Activated CD8-positive, alpha-beta memory T cell treated with anti-CD3 and anti-CD28 coated beads, Interleukin-2, amount 50 U/mL, for 24 hours (primary cell): ENCODE results near the gene SCYGR7.
"Not testable (repeated sequence)": the region's sequence is repeated elsewhere in the genome, so short reads cannot be mapped to it uniquely, and the experiment has no call there.

ENCODE experiments used
- DNase-seq: peaks from one replicate; pipeline ENCODE4 v3.0.0-alpha.2; 2020; ENCODE audit errors: extremely low read depth

Gene SCYGR7, protein sequence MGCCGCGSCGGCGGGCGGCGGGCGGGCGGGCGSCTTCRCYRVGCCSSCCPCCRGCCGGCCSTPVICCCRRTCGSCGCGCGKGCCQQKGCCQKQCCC

DNA sequence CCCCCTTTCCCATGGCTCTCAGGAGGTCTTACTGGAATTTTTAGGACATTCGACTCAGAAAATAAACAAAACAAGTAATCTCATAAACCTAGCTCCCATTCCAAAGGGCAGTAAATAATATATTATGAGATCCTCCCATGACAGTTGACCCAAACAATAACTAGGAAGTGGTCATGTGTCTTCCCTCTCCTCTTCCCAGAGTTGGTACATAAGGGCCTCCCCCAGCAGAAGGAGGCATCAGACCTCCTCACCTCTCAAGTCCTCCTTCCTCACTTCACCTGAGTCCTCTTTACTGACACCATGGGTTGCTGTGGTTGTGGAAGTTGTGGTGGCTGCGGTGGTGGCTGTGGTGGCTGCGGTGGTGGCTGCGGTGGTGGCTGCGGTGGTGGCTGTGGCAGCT is at the start of gene SCYGR7:
SCYGR7 (plus strand) TSS at position 301 of the 400 bp plus-strand sequence; CDS start at position 301, 0 bp downstream.
- DNase-seq: no peak

DNA sequence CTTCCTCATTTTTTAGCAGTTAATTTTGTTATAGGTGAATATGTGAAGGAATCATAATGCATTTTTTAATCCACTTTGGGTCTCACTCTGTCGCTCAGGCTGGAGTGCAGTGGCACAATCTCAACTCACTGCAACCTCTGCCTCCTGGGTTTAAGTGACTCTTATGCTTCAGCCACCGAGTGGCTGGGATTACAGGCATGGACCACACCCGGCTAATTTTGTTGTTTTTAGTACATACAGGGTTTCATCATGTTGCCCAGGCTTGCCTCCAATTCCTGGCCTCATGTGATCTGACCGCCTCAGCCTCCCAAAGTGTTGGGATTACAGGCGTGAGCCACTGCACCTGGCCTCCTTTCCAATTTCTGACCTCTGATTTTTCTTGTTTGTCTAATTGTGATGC is 43.9 kb upstream of the SCYGR7 start:
- no peak for DNase-seq

DNA sequence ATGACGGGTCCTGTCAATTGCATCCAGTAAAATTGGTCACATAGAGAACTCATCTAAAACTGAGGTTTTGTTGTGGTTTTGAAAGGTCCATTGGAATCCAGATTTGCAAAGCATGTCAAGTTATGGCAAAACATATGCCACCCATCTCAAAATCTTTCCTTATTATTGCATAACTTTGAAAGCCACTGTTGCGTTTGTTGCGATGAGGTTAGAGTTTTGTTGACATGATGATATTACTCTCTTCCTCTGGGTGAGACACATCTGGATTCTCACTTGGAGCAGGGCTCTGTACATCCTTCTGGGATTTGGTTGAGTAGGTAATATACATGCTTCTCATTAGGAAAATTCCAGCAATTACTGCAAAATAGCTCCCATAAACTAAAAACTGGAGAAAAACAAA is 40.9 kb upstream of the SCYGR7 start:
- no peak for DNase-seq

DNA sequence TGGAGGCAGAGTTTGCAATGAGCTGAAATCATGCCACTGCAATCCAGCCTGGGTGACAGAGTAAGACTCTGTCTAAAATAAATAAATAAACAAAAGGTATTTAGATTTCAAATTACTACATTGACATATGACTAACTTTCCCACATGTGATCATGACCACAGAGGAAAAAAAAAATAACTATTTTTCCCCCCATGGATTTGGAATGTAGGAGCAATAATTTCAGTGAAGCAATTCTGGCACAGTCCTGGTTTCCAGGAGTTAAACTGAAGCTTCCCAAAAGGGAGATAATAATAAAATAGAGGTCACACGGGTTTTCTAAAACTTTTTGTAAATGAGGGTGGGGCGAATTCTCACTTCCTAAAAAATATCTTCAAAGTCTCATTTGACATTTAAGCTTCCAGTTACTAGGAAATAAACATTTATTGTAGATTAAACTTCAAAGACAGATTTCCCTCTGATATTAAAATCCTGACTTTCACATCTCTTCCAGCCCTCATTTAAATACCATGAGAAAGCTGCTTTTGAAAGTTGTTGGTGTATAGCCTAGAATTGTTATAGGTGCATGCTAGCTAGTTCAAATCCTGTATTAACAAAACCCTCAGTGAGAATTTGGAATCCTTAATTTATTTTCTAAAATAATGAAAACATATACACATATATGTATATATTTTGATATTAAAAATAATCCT is 31.0 kb upstream of the SCYGR7 start:
- DNase-seq: no peak

DNA sequence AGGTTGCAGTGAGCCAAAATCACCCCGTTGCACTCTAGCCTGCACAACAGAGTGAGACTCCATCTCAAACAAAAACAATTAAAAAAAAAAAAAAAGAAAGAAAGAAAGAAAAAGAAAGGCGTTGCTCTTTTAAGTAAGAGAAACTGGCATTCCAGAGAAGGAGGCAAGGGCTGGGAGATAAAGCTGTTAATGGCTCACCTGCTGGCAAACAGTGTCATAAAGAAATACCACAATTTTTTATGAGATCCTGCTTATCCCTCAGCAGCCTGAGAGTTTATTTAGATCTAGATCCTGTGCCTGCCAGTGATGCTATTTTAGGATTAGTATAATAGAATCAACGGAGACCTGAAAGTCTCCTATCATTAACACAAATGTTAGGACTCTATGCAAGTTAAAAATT is 26.6 kb upstream of the SCYGR7 start:
- DNase-seq: no peak

DNA sequence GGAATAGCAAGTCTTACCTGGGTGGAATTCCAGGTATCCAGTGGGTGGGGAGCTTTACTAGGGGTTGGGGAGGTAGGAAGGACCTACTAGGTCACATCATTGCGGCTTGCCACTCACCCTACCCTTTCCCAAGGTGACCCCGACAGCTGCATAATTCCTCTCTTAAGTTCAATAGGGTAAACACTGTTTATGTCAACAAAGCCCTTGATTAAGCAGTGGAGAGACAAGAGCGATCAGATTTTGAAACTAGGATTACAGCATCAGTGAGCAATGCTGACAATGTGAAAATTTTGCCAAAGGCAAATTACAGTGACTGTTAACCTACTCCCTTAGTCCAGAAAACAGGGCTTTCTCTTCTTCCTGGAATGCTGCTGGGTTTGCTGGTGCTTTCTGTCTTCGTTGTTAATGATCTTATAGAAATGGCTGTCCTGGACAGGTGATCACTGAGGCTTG is 24.8 kb upstream of the SCYGR7 start:
- no peak for DNase-seq

DNA sequence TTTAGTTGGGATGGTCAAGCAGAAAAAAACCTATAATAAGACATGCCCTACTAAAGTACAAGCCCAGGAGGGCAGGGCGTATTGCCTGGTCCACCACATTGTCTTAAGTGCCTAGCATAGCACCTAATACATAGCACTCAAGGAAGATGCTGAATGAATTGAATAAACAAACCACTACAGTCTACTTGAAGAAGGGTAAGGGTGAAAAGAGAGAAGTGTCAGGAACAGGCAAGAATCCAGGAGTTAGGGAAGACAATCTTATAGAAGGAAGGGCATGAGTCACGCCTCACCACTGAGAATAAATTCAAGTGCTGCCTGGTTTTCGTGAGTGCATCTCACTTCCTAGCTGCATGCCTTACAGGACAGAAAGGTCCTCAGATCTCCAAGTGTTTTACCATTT is 24.2 kb upstream of the SCYGR7 start:
- no peak for DNase-seq

DNA sequence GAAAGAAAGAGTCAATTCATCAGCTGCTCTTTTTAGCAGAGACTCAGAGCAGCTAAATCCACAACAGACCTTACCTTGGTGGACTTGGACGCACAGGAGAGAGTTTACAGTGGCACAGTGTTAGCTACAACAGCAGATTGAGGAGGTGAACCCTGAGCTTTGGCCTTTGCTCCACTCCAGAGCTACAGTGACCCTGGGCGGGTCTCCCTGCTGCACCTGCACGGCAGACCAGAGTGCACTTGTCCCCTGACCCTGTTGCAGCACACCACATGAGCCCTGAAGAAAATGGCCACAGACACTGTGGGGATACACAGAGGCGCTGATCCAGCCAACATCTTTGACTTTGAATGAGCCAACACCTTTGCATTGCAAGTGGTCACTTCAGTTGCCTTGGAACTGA is 21.3 kb upstream of the SCYGR7 start:
- DNase-seq: no peak

DNA sequence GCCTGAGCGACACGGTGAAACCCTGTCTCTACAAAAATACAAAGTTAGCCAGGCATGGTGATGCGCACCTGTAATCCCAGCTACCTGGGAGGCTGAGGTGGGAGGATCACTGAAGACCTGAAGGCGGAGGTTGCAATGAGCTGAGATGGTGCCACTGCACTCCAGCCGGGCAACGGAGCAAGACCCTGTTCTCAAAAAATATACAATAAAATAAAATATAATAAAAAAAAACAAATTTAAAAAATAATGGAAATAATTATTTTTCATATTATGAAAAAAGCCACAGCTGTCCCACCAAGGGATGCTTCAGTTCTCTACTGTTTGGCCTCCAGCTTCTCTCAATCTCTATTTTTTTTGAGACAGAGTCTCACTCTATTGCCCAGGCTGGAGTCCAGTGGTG is 20.7 kb upstream of the SCYGR7 start:
- no peak for DNase-seq

DNA sequence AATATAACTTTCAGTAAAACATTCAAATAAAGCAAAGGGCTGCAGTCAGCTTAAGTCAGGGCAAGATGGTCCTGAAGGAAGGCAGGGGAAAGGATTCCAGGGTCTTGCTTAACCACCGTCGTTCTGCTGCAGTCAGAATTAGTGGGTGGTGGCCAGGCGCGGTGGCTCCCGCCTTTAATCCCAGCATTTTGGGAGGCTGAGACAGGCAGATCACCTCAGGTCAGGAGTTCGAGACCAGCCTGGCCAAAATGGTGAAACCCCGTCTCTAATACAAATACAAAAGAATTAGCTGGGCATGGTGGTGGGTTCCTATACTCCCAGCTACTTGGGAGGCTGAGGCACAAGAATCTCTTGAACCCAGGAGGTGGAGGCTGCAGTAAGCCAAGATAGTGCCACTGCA is 17.1 kb upstream of the SCYGR7 start:
- DNase-seq: no peak

DNA sequence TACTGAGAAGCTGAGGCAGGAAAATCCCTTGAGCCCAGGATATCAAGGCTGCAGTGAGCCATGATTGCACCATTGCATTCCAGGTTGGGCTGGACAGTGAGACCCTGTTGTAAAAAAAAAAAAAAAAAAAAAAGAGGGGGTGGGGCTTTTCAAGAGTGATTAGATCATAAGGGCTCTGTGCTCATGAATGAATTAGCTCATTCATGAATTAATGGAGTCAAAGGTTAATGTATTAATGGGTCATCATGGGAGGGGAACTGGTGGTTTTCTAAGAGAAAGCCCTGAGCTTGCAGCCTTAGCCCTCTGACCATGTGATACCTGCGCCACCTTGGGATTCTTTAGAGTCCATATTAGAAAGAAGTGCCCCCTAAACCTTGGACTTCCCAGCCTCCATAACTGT is 14.8 kb upstream of the SCYGR7 start:
- no peak for DNase-seq

DNA sequence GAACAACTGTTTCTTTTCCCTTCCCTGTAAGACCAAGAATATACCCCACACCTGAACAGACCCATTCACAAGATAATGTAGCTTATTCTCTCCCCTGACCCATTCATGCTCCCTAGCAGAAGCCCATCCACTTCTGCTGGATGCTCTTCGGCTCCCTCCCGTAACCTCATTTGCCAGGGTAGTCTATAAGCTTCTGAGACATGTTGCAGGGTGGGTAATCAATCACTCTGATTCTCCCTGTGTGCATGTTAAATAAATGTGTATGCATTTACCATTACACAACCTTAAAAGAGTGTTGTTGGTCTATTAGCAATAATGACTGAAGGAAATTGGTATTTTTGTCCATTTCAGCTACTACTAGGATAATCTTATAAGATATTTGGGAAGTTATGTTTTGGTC is 11.6 kb upstream of the SCYGR7 start:
- no peak for DNase-seq

DNA sequence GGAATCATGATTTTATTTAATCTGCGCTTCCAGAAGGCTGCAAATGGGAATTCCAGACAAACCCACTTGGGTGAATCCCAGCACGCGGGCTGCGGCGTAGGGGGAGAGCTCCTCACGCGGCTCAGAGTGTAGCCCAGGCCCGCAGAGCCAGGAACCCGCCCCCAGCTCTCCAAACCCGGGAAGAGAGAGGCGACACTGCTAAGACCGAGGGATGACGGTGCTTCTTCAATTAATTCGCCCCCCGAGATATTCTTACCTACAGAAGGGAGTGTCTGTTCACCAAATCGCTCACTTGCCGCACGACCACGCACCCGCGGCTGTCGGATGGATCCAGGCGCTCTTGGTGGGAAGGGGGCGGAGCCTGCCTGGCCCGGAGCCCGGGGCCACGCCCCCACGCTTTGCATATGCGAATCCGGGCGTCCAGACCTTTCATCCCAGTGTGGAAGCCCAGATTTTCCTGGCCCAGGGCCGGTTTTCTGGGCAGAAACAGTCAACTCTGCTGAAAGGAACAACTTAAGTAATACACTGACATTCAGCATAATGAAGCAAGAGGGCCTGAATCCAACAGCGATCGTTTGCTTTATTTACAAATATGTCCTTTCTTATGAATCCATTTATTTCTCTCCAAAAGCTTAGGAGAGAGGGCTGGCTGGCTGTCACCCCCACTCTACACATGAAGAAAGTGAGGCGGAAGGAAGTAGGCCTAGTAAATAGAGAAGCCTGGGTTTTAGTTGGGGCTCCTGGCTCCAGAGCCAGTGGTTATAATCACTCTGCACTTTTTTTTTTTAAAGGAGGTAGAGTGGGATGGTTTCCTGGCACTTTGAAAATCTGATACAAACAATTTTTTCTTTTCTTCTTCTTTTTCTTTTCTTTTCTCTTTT is 10.2 kb upstream of the SCYGR7 start, which contains the start of gene SLC19A3:
SLC19A3 (minus strand) TSS at position 342 of the 881 bp plus-strand sequence. CDS start 15,710 bp downstream, outside the sequence.
- DNase-seq: no peak

DNA sequence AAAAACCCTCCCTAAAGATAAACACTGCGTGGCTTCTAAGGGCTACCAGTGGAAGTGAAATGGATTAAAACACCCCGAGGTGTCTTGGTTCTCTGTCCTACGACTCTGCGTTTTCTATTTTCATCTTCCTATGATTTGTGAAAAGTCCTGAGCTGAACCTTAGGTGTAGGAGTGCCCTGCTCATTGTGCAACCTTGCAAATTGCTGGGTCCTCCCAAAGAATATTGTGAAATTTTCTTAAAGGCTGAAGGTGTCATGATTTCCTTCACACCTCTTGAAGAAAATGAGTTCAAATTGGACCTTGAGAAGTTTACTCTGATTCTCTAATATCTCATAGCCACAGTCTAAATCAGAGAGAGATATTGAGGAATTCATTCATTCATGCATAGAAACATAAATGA is 8.5 kb upstream of the SCYGR7 start:
- no peak for DNase-seq

DNA sequence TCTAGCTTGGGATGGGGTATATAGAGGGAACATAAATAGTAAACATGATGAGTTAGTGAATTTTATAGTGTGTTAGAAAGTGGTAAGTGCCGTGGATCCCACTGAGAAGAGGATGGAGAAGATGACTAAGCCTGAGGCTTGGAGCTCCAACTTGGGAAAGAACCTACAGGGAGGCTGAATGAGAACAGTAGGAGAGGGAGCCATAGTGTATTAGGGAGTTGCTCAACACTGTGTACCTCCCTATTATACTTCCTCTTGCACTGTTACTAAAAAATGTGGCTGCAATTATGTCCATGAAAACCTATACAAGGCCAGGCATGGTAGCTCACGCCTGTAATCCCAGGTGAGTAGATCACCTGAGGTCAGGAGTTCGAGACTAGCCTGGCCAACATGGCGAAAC is 7.5 kb upstream of the SCYGR7 start:
- no peak for DNase-seq

DNA sequence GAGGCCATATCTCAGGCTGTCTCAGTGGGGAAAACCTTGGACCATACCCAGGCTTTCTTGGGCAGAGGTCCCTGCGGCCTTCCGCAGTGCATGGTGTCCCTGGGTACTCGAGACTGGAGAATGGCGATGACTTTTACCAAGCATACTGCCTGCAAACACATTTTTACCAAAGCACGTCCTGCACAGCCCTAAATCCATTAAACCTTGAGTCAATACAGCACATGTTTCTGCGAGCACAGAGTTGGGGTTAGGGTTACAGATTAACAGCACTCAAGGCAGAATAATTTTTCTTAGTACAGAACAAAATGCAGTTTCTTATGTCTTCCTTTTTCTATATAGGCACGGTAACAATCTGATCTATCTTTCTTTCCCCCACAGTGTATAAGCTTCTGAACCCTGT is 5.3 kb upstream of the SCYGR7 start:
- not testable (repeated sequence) for DNase-seq

DNA sequence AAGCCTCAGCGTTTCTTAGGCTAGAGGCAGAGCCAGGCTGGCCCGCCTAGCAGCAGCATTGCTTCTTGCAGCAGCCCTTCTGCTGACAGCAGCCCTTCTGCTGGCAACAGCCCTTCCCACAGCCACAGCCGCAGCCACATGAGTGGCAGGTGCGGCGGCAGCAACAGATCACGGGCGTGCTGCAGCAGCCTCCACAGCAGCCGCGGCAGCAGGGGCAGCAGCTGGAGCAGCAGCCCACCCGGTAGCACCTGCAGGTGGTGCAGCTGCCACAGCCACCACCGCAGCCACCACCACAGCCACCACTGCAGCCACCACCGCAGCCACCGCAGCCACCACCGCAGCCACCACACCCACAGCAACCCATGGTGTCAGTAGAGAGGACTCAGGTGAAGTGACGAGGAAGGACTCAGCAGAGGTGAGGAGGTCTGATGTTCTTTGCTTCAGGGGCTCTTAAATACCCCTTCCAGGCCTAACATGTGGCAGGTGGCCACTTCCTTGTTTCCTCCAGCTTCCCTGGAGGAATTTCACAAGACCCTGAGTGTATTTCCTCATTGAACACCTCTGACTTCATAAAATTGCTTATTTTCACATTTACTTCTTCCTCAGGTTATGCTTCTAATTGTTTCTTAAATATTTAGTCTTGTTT is 3.6 kb upstream of the SCYGR7 start, which contains the start of gene SCYGR6:
SCYGR6 (minus strand) TSS at position 364 of the 646 bp plus-strand sequence; CDS start at position 364, 0 bp downstream.
- DNase-seq: no peak

DNA sequence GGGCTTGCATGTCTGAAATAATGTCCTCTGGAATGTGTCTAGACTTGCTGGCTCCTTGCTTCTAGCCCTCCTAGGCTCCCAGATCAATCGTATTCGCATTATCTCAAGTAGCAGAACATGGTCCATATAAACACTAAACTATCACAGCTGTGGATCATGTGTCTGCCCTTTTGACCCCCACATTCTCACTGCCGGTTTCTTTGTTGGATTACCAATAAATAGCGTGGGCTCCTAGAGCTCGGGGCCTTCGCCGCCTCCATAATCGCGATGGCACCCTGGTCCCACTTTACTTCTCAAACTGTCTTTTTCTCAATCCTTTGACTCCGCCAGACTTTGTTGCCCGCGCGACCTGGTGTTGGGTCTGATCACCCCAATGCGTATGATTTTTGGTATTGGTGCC is 11.2 kb downstream of the SCYGR7 start:
- DNase-seq: no peak

DNA sequence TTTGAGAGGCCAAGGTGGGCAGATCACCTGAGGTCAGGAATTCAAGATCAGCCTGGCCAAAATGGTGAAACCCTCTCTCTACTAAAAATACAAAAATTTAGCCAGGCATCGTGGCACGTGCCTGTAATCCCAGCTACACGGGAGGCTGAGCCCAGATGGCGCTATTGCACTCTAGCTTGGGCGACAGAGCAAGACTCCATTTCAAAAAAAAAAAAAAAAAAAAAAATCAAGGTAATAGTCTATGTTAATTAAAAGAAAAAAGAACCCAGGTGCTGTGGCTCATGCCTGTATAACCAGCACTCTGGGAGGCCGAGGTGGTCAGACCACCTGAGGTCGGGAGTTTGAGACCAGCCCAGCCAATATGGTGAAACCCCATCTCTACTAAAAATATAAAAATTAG is 12.6 kb downstream of the SCYGR7 start:
- DNase-seq: not testable (repeated sequence)

DNA sequence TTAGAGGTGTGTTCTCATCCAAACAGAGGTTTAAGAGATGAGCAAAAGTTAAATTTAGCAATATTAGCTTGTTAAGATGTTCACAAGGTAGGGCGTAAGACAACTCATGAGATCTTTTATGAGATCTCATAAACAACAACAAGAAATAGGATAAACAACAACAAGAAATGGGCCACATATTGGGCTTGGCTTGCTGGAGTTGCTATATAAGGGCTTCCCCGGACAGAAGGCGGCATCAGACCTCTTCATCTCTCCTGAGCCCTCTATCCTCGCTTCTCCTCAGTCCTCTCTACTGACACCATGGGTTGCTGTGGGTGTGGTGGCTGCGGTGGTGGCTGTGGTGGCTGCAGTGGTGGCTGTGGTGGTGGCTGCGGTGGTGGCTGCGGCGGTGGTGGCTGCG is 17.5 kb downstream of the SCYGR7 start, which contains the start of gene SCYGR8:
SCYGR8 (plus strand) TSS at position 301 of the 400 bp plus-strand sequence; CDS start at position 301, 0 bp downstream.
- DNase-seq: no peak

DNA sequence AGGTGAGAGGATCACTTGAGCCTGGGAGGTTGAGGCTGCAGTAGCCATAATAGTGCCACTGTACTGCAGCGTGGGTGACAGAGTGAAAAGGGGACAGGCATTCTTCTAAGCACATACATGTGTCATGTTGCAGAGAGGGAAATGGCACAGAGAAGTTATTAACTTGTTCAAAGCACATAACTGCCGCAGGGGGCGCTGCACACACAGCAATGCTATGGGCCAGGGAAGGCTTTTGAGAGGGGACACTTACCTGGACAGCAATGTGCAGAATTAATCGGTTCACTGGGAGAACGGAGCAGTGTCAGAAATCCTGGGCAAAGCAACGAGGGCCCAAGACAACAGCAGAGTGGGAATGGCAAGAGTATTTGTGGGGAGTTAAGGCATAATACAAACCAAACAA is 19.9 kb downstream of the SCYGR7 start:
- no peak for DNase-seq

DNA sequence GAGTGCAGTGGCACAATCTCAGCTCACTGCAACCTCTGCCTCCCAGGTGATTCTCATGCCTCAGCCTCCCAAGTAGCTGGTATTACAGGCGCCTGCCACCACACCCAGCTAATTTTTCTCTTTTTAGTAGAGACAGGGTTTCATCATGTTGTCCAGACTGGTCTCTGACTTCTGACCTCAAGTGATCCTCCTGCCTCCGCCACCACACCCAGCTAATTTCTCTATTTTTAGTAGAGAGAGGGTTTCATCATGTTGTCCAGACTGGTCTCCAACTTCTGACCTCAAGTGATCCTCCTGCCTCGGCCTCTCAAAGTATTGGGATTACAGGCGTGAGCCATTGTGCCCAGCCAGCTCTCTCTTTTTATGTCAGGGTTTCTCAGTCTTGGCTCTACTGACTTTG is 28.1 kb downstream of the SCYGR7 start:
- DNase-seq: not testable (repeated sequence)
